PFSK-1 (cell line): Measurements from ENCODE around the gene N4BP2.

ENCODE experiments used
- POLR2AphosphoS5 ChIP-seq: IDR thresholded peaks from 2 replicates; pipeline ENCODE4 v1.6.1; 2012; ENCODE audit warnings: low read depth, mild to moderate bottlenecking, control low read depth, low read length, moderate library complexity
- REST ChIP-seq, 2 experiments: IDR thresholded peaks; 2 replicates each; pipeline versions ENCODE4 v1.6.1 to v1.8.0; 2011 to 2012; ENCODE audit warnings: low read depth in 2 of 2, low read length in 2 of 2, control low read depth in 1 of 2, inconsistent platforms in 1 of 2, mild to moderate bottlenecking in 1 of 2, moderate library complexity in 1 of 2; ENCODE audit not compliant: insufficient read depth in 1 of 2
- SIN3A ChIP-seq: IDR thresholded peaks from 2 replicates; pipeline ENCODE4 v1.6.1; 2012; ENCODE audit warnings: mild to moderate bottlenecking, low read length, moderate library complexity, borderline replicate concordance; ENCODE audit not compliant: insufficient read depth

- TF ChIP-seq SIN3A (no peak), POLR2AphosphoS5 (no peak), REST (IDR thresholded peaks at IDR 0.05; ENCODE audit: insufficient read depth in 1 of 2, low read depth in 2 of 2, low read length in 2 of 2) (no peak)
These were observed 2.7 kb downstream of the N4BP2 start for GRCh38 chr4:40059362-40059761.
